ENCODE data around the gene ZMIZ2. TPM values are rescaled to one million over a fixed set of nuclear protein-coding genes. Genes with fewer than 3 reads are reported as not detected.
"Not testable (repeated sequence)": the region's sequence is repeated elsewhere in the genome, so short reads cannot be mapped to it uniquely, and the experiment has no call there.

Gene ZMIZ2
- total and polyA plus RNA-seq, 9 of the 15 experiments (the other 6 are each of a cell fraction or from before 2014, with no cell fraction given) = 0.13 to 40.3 (median 4.9) TPM

GRCh38 chr7:44772867-44773266 is 24.2 kb downstream of the ZMIZ2 start (continued):
- TF ChIP-seq ATF4 (CRISPR knock-in tag; IDR thresholded peaks at IDR 0.05) (no peak), HLTF (IDR thresholded peaks at IDR 0.05) (no peak), ZNF384 (IDR thresholded peaks at IDR 0.05; ENCODE audit: low read depth, low read length) (peak; percentile 34; the same call in 1 of the 2 replicates), ELF4 (CRISPR knock-in tag; IDR thresholded peaks at IDR 0.05) (no peak), POLR2AphosphoS5 (IDR thresholded peaks at IDR 0.05; ENCODE audit: control insufficient read depth, insufficient read depth, low read depth, low read length) (no peak), NCOA6 (IDR thresholded peaks at IDR 0.05) (no peak), PCBP2 (IDR thresholded peaks at IDR 0.05; ENCODE audit: low read depth, low read length, poor library complexity, severe bottlenecking) (no peak), KLF13 (tag; IDR thresholded peaks at IDR 0.05; ENCODE audit: borderline replicate concordance, low read depth) (no peak), ZNF197 (CRISPR knock-in tag; IDR thresholded peaks at IDR 0.05; ENCODE audit: low read depth) (no peak)

GRCh38 chr7:44774486-44774885 is 25.8 kb downstream of the ZMIZ2 start:
- BruUV-seq (replicated peaks); H2AFZ ChIP-seq (ENCODE audit: low read depth, low read length); H4K20me1 ChIP-seq (replicated peaks; ENCODE audit: control insufficient read depth, insufficient read depth, low read length); H3K27ac ChIP-seq (ENCODE audit: extremely low read depth, low read depth, low read length); FAIRE-seq; H3K9me3 ChIP-seq (replicated peaks; ENCODE audit: control insufficient read depth, insufficient read depth, low read depth, low read length); H3K9me1 ChIP-seq (ENCODE audit: control insufficient read depth, insufficient read depth, low read length); ATAC-seq; H3K36me3 ChIP-seq (ENCODE audit: control insufficient read depth, insufficient read depth, low read length); in situ Hi-C loops (cut with MboI); DNase-seq (ENCODE audit: extremely low read depth in 1 of 4, low spot score in 3 of 4); H3K9ac ChIP-seq (ENCODE audit: insufficient read depth in 1 of 2, low read depth in 2 of 2, low read length in 2 of 2); CTCF ChIA-PET (ENCODE audit: low intra/inter-chr PET ratio); H3K4me2 ChIP-seq (ENCODE audit: insufficient read depth, low read length); H3K4me3 ChIP-seq; intact Hi-C loops (cut with micrococcal nuclease); H3K27me3 ChIP-seq (ENCODE audit: control insufficient read depth in 2 of 2, insufficient read depth in 2 of 2, low read length in 2 of 2); H3K79me2 ChIP-seq (ENCODE audit: control insufficient read depth, insufficient read depth, low read length); H3K4me1 ChIP-seq (replicated peaks in 1 of 2; ENCODE audit: control insufficient read depth in 2 of 2, insufficient read depth in 2 of 2, low read length in 2 of 2): not testable (repeated sequence)
- 14% methylated on average over 3 of the region's 3 CpGs for WGBS (ENCODE audit: insufficient coverage, low coverage, missing lambda C conversion rate)
- POLR2A ChIA-PET = interaction anchor here (0.8 kb wide), 1 partner anchor 76 kb away, joined by 3 read pairs; no protein-coding TSS in a partner anchor
